H9 (cell line): Measurements from ENCODE around the gene PGM3. TPM values are rescaled to one million over a fixed set of nuclear protein-coding genes. Genes with fewer than 3 reads are reported as not detected.

ENCODE experiments used
- DNase-seq: peaks from one replicate; pipeline ENCODE4 v3.0.0-alpha.2; 2017
- H2AFZ ChIP-seq: one replicate; pipeline ENCODE4 v1.6.1; 2013; ENCODE audit warnings: mild to moderate bottlenecking, low read length, control low read depth, moderate library complexity
- H2AK5ac ChIP-seq: 2 replicates; pipeline ENCODE4 v1.6.1; 2013; ENCODE audit warnings: low read length, control low read depth, mixed read lengths; ENCODE audit not compliant: insufficient read length
- H2BK120ac ChIP-seq: one replicate; pipeline ENCODE4 v1.6.1; 2013; ENCODE audit warnings: low read depth, mild to moderate bottlenecking, low read length, control low read depth, inconsistent platforms; ENCODE audit not compliant: poor library complexity, severe bottlenecking
- H2BK12ac ChIP-seq: 2 replicates; pipeline ENCODE4 v1.6.1; 2013; ENCODE audit warnings: low read length, control low read depth, mixed read lengths, low read depth; ENCODE audit not compliant: insufficient read length
- H2BK15ac ChIP-seq: 2 replicates; pipeline ENCODE4 v1.6.1; 2013; ENCODE audit warnings: low read depth, low read length, control low read depth
- H2BK20ac ChIP-seq: one replicate; pipeline ENCODE4 v1.6.1; 2013; ENCODE audit warnings: low read depth, mild to moderate bottlenecking, low read length, control low read depth, inconsistent platforms; ENCODE audit not compliant: poor library complexity, severe bottlenecking
- H2BK5ac ChIP-seq: 2 replicates; pipeline ENCODE4 v1.6.1; 2013; ENCODE audit warnings: low read length, control low read depth, mixed read lengths; ENCODE audit not compliant: insufficient read length
- H3K14ac ChIP-seq: 2 replicates; pipeline ENCODE4 v1.6.1; 2013; ENCODE audit warnings: low read length, control low read depth; ENCODE audit not compliant: insufficient read depth
- H3K18ac ChIP-seq: 2 replicates; pipeline ENCODE4 v1.6.1; 2013; ENCODE audit warnings: low read depth, mild to moderate bottlenecking, mixed read lengths, low read length, control low read depth; ENCODE audit not compliant: insufficient read length
- H3K23ac ChIP-seq: 2 replicates; pipeline ENCODE4 v1.6.1; 2013; ENCODE audit warnings: low read length, control low read depth, mixed read lengths, low read depth; ENCODE audit not compliant: insufficient read length
- H3K23me2 ChIP-seq: 2 replicates; pipeline ENCODE4 v1.6.1; 2013; ENCODE audit warnings: low read depth, mild to moderate bottlenecking, mixed read lengths, low read length, control low read depth; ENCODE audit not compliant: insufficient read length, poor library complexity, severe bottlenecking
- H3K27ac ChIP-seq: 2 replicates; pipeline ENCODE4 v1.5.1; 2013; ENCODE audit warnings: low read length, control low read depth, mixed read lengths, low read depth; ENCODE audit not compliant: insufficient read length
- H3K27me3 ChIP-seq: 2 replicates; pipeline ENCODE4 v1.6.1; 2013; ENCODE audit warnings: low read length, control low read depth, inconsistent platforms; ENCODE audit not compliant: insufficient read depth
- H3K4ac ChIP-seq: 2 replicates; pipeline ENCODE4 v1.6.1; 2013; ENCODE audit warnings: low read depth, mild to moderate bottlenecking, control low read depth, inconsistent platforms, low read length, moderate library complexity
- H3K4me1 ChIP-seq: 2 replicates; pipeline ENCODE4 v1.6.1; 2013; ENCODE audit warnings: low read length, control low read depth, inconsistent platforms; ENCODE audit not compliant: insufficient read depth
- H3K4me2 ChIP-seq: 2 replicates; pipeline ENCODE4 v1.6.1; 2013; ENCODE audit warnings: low read length, control low read depth, mixed read lengths; ENCODE audit not compliant: insufficient read length, insufficient read depth
- H3K56ac ChIP-seq: 2 replicates; pipeline ENCODE4 v1.6.1; 2013; ENCODE audit warnings: low read depth, mild to moderate bottlenecking, mixed read lengths, low read length, control low read depth; ENCODE audit not compliant: insufficient read length
- H3K79me1 ChIP-seq: 2 replicates; pipeline ENCODE4 v1.6.1; 2013; ENCODE audit warnings: low read depth, mild to moderate bottlenecking, moderate library complexity, low read length, control low read depth, inconsistent platforms; ENCODE audit not compliant: insufficient read depth, poor library complexity, severe bottlenecking
- H3K79me2 ChIP-seq: 2 replicates; pipeline ENCODE4 v1.6.1; 2013; ENCODE audit warnings: low read length, control low read depth, inconsistent platforms; ENCODE audit not compliant: insufficient read depth
- H3K9ac ChIP-seq: 2 replicates; pipeline ENCODE4 v1.6.1; 2013; ENCODE audit warnings: low read length, control low read depth, mixed read lengths; ENCODE audit not compliant: insufficient read length; ENCODE audit errors: extremely low read depth
- H3K9me3 ChIP-seq: one replicate; pipeline ENCODE4 v1.6.1; 2013; ENCODE audit warnings: low read depth, low read length, inconsistent platforms; ENCODE audit not compliant: control insufficient read depth
- H3T11ph ChIP-seq: one replicate; pipeline ENCODE4 v1.6.1; 2013; ENCODE audit warnings: mild to moderate bottlenecking, low read length, control low read depth, inconsistent platforms
- H4K20me1 ChIP-seq: one replicate; pipeline ENCODE4 v1.6.1; 2013; ENCODE audit not compliant: control insufficient read depth, insufficient read length, insufficient read depth
- H4K5ac ChIP-seq: 2 replicates; pipeline ENCODE4 v1.6.1; 2013; ENCODE audit warnings: low read depth, mild to moderate bottlenecking, mixed read lengths, low read length, control low read depth; ENCODE audit not compliant: insufficient read length
- H4K8ac ChIP-seq: replicated peaks from 2 replicates; pipeline ENCODE4 v1.6.1; 2013; ENCODE audit warnings: low read length, control low read depth, mixed read lengths, low read depth; ENCODE audit not compliant: insufficient read length
- H4K91ac ChIP-seq: 2 replicates; pipeline ENCODE4 v1.6.1; 2013; ENCODE audit warnings: low read depth, mild to moderate bottlenecking, moderate library complexity, mixed read lengths, low read length, control low read depth; ENCODE audit not compliant: insufficient read length
- H3K27ac Mint-ChIP-seq, 3 experiments: 2 replicates in 2 of 3; 3 replicates in 1 of 3; pipeline ENCODE4 v1.8.0; 2020 to 2021; ENCODE audit warnings: mixed read lengths in 3 of 3, mild to moderate bottlenecking in 1 of 3, moderate library complexity in 1 of 3
- H3K27me3 Mint-ChIP-seq: 2 replicates; pipeline ENCODE4 v1.8.0; 2021; ENCODE audit warnings: low read depth, mild to moderate bottlenecking, moderate library complexity, mixed read lengths
- H3K36me3 Mint-ChIP-seq, 3 experiments: 2 replicates in 2 of 3; 3 replicates in 1 of 3; pipeline ENCODE4 v1.8.0; 2020 to 2021; ENCODE audit warnings: low read depth in 3 of 3, mixed read lengths in 3 of 3; ENCODE audit not compliant: insufficient read depth in 1 of 3
- H3K4me1 Mint-ChIP-seq, 2 experiments: 2 replicates each; pipeline ENCODE4 v1.8.0; 2020; ENCODE audit warnings: mixed read lengths in 2 of 2
- H3K4me3 Mint-ChIP-seq, 2 experiments: 2 replicates in 1 of 2; 3 replicates in 1 of 2; pipeline ENCODE4 v1.8.0; 2020 to 2021; ENCODE audit warnings: mild to moderate bottlenecking in 2 of 2, mixed read lengths in 2 of 2, moderate library complexity in 1 of 2
- H3K9me3 Mint-ChIP-seq, 2 experiments: 2 replicates in 1 of 2; 3 replicates in 1 of 2; pipeline ENCODE4 v1.8.0; 2020; ENCODE audit warnings: mild to moderate bottlenecking in 2 of 2, mixed read lengths in 2 of 2, moderate library complexity in 1 of 2
- WGBS: extraction: QIAGEN DNeasy Blood & Tissue Kit; methylation state at CpG from one replicate; pipeline ENCODE4 v1.1.7; 2013; ENCODE audit warnings: missing lambda C conversion rate, low lambda C conversion rate, mixed read lengths; ENCODE audit not compliant: insufficient read length; ENCODE audit errors: extremely low coverage; 5-methylcytosine and 5-hydroxymethylcytosine counted together
- total RNA-seq: library from RNA; stranded (reverse); gene quantifications from 2 replicates; pipeline ENCODE4 v1.2.1, GENCODE V29; 2021
- TF ChIP-seq, protein P1 (sequence below): fragments of 200-600 bp; sonication (generic); conservative IDR thresholded peaks from 3 replicates; pipeline ENCODE4 v1.8.0; 2021; ENCODE audit warnings: antibody characterized with exemption, mild to moderate bottlenecking

Gene PGM3
- total RNA-seq, 1 experiment from 2014 or later, result 69.3 TPM

DNA sequence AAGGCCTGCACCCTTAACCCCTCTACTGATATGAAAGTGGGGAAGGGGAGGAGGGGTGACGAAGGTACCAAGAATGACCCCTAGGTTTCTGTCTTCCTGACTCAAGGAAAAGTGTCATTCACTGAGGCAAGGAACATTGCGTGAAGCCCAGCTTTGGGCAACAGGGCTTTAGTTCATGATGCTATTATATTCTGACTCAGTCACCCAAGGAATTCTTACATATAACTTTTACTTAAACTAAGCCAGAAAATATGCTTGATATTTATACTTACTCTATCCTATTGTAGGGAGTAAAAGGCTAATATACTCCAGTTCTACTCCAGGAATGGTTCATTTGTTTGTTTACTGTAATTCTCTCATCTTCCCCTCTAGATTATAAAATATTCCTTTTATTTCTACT, 65.1 kb downstream of the PGM3 start:
- peaks cover 10 to 19% of the 10 kb centered on the region in 2 experiments for H3K4me1 Mint-ChIP-seq
- no peak for DNase-seq

More for the DNA sequence above, 65.1 kb downstream of the PGM3 start:
- no peaks in the 10 kb centered on the region for H3K27me3 Mint-ChIP-seq
- Histone ChIP-seq H3K27me3 (no peaks in the 10 kb centered on the region), H4K8ac (no peak overlapping the region), H2AK5ac (no peak overlapping the region), H4K91ac (no peak overlapping the region), H3K9ac (no peak overlapping the region), H4K5ac (no peak overlapping the region), H3K4me2 (no peak overlapping the region), H3K27ac (no peak overlapping the region), H3K4ac (no peak overlapping the region), H3K56ac (no peak overlapping the region), H2BK15ac (no peak overlapping the region), H3K4me1 (peaks cover 7% of the 10 kb centered on the region), H3K14ac (no peak overlapping the region), H2BK20ac (no peak overlapping the region), H3T11ph (no peak overlapping the region), H3K9me3 (no peaks in the 10 kb centered on the region), H2AFZ (no peak overlapping the region), H3K18ac (no peak overlapping the region), H3K23me2 (no peaks in the 10 kb centered on the region), H4K20me1 (no peaks in the 10 kb centered on the region), H3K79me1 (no peaks in the 10 kb centered on the region), H2BK12ac (no peak overlapping the region), H3K23ac (no peak overlapping the region), H2BK120ac (no peak overlapping the region), H3K79me2 (no peaks in the 10 kb centered on the region), H2BK5ac (no peak overlapping the region)
- TF ChIP-seq, protein P1, sequence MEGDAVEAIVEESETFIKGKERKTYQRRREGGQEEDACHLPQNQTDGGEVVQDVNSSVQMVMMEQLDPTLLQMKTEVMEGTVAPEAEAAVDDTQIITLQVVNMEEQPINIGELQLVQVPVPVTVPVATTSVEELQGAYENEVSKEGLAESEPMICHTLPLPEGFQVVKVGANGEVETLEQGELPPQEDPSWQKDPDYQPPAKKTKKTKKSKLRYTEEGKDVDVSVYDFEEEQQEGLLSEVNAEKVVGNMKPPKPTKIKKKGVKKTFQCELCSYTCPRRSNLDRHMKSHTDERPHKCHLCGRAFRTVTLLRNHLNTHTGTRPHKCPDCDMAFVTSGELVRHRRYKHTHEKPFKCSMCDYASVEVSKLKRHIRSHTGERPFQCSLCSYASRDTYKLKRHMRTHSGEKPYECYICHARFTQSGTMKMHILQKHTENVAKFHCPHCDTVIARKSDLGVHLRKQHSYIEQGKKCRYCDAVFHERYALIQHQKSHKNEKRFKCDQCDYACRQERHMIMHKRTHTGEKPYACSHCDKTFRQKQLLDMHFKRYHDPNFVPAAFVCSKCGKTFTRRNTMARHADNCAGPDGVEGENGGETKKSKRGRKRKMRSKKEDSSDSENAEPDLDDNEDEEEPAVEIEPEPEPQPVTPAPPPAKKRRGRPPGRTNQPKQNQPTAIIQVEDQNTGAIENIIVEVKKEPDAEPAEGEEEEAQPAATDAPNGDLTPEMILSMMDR, result no peak
- H3K4me3 Mint-ChIP-seq, result no peak overlapping the region
- WGBS, result no CpG with 5 or more reads among the region's 2 CpGs
- H3K27ac Mint-ChIP-seq, result no peak overlapping the region
- H3K36me3 Mint-ChIP-seq, result peaks cover 3 to 52% (median 52%) of the 10 kb centered on the region in 3 experiments; a peak in 6 of 7 replicates
- no peaks in the 10 kb centered on the region for H3K9me3 Mint-ChIP-seq
